AG04450 (cell line): Measurements from ENCODE around the gene FAM120AOS. TPM values are rescaled to one million over a fixed set of nuclear protein-coding genes. Genes with fewer than 3 reads are reported as not detected.

Experiments used
- CTCF ChIA-PET: fragments of 300-600, 350-600 bp; formaldehyde crosslinking; extraction: SDS; loops from one replicate; lab custom pipeline; 2022; ENCODE audit warnings: antibody characterized with exemption, inconsistent platforms; lab: Charles Lee
- POLR2A ChIA-PET: fragments of 350-600 bp; formaldehyde crosslinking; extraction: SDS; loops from one replicate; lab custom pipeline; 2021; ENCODE audit warnings: antibody characterized with exemption, inconsistent platforms; lab: Yijun Ruan, JAX
- DNase-seq: peaks from one replicate; pipeline ENCODE4 v3.0.0-alpha.2; 2011; ENCODE audit warnings: low read depth, low spot score
- H3K27ac ChIP-seq: one replicate; pipeline ENCODE4 v1.5.1; 2012; ENCODE audit warnings: low read depth, low read length, control low read depth
- H3K27me3 ChIP-seq: one replicate; pipeline ENCODE4 v1.6.0; 2012; ENCODE audit warnings: low read length; ENCODE audit not compliant: control insufficient read depth, insufficient read depth
- H3K4me3 ChIP-seq: 2 replicates; pipeline ENCODE4 v1.5.1; 2011; ENCODE audit warnings: mild to moderate bottlenecking, low read depth, low read length, control low read depth
- H3K9me3 ChIP-seq: 2 replicates; pipeline ENCODE4 v1.5.1; 2012; ENCODE audit warnings: low read length; ENCODE audit not compliant: control insufficient read depth, insufficient read depth
- polyA plus RNA-seq: library from polyadenylated mRNA; depleted of rRNA; stranded (reverse); fragments of >200 nt; gene quantifications from 2 replicates; pipeline ENCODE4 v1.2.3, GENCODE V29; 2011
- TF ChIP-seq, protein P1 (sequence below): IDR thresholded peaks from 2 replicates; pipeline ENCODE4 v1.5.1; 2011; ENCODE audit warnings: low read depth, low read length, control low read depth, inconsistent platforms

Gene FAM120AOS
- polyA plus RNA-seq, 1 experiment, result 42.9 TPM

DNA sequence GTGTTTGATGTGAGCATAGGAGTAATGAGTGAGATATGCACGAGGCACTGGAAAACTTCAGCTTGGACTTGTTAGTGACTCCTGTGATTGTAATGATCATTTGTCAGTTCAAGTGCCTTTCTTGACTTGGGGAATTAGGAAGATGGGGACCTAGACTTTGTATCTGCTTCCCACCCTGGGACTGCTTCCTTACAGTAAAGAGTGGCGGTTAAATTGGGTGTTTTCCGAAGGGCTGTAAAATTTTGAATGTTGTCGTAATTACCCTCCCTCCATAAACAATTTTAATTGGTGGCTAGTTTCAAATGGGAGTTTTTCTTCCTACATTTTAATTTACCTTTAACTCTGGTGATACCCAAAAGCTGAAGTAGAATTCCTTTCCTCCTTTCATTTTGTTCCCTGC is 23.5 kb upstream of the FAM120AOS start:
- no peak for DNase-seq
- Histone ChIP-seq H3K27me3 (no peaks in the 10 kb centered on the region), H3K4me3 (no peak overlapping the region), H3K27ac (no peak overlapping the region), H3K9me3 (no peaks in the 10 kb centered on the region)
- TF ChIP-seq, protein P1, sequence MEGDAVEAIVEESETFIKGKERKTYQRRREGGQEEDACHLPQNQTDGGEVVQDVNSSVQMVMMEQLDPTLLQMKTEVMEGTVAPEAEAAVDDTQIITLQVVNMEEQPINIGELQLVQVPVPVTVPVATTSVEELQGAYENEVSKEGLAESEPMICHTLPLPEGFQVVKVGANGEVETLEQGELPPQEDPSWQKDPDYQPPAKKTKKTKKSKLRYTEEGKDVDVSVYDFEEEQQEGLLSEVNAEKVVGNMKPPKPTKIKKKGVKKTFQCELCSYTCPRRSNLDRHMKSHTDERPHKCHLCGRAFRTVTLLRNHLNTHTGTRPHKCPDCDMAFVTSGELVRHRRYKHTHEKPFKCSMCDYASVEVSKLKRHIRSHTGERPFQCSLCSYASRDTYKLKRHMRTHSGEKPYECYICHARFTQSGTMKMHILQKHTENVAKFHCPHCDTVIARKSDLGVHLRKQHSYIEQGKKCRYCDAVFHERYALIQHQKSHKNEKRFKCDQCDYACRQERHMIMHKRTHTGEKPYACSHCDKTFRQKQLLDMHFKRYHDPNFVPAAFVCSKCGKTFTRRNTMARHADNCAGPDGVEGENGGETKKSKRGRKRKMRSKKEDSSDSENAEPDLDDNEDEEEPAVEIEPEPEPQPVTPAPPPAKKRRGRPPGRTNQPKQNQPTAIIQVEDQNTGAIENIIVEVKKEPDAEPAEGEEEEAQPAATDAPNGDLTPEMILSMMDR, result no peak
- CTCF ChIA-PET, result interaction anchor here (1.5 to 2.0 kb wide), 2 partner anchors 13 to 89 kb away, joined by 3 to 13 read pairs; no protein-coding TSS in a partner anchor
- POLR2A ChIA-PET, result no interaction called here

DNA sequence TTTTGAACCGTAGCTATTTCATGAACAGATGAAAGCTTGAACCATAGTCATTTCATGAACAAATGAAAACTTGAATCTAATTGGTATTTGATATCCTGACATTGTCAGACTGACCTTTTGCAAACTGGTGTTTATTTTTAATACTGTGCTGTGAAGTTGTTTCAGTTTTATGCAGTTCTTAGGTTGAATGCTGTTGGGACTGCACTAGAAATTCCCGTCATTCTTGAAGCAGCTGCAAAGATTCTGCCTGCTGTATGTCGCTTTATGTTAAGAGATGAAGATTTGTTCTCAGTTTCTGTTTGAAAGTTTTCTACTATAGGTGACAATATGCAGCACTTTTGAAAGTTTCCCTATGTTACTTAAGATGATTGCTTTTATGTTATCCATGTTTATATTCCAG is 22.5 kb upstream of the FAM120AOS start:
- Histone ChIP-seq H3K9me3 (no peaks in the 10 kb centered on the region), H3K27ac (no peak overlapping the region), H3K4me3 (no peak overlapping the region), H3K27me3 (no peaks in the 10 kb centered on the region)
- TF ChIP-seq, protein P1, result no peak
- no peak for DNase-seq
- ChIA-PET CTCF (interaction anchor here (0.9 to 1.4 kb wide), 2 partner anchors 12 to 90 kb away, joined by 4 to 6 read pairs; no protein-coding TSS in a partner anchor), POLR2A (interaction anchor here (1.2 kb wide), 1 partner anchor 22 kb away, joined by 3 read pairs; the partner anchor contains the start of gene FAM120AOS)

DNA sequence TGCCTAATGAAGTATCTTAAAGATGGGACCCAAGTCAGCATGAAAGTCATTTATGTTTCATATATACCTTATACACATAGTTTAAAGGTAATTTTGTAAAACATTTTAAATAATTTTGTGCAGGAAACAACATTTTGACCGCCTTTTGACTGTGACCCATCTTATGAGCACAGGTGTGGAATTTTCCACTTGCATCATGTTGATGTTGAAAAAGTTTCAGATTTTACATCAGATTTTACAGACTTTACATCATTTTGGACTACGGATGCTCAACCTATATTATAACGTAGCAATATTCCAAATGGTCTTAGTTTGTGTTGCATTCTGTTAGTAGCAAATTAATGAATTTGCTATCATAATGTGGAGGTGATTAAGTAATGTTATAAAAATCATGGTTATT is 21.7 kb upstream of the FAM120AOS start:
- H3K27me3 ChIP-seq, result no peaks in the 10 kb centered on the region
- TF ChIP-seq, protein P1, result no peak
- H3K9me3 ChIP-seq, result no peaks in the 10 kb centered on the region
- ChIA-PET CTCF (interaction anchor here (0.9 to 1.4 kb wide), 2 partner anchors 11 to 91 kb away, joined by 4 to 6 read pairs; no protein-coding TSS in a partner anchor), POLR2A (interaction anchor here (1.2 kb wide), 1 partner anchor 22 kb away, joined by 3 read pairs; the partner anchor contains the start of gene FAM120AOS)
- no peak overlapping the region for H3K4me3 ChIP-seq
- DNase-seq, result no peak
- H3K27ac ChIP-seq, result no peak overlapping the region

DNA sequence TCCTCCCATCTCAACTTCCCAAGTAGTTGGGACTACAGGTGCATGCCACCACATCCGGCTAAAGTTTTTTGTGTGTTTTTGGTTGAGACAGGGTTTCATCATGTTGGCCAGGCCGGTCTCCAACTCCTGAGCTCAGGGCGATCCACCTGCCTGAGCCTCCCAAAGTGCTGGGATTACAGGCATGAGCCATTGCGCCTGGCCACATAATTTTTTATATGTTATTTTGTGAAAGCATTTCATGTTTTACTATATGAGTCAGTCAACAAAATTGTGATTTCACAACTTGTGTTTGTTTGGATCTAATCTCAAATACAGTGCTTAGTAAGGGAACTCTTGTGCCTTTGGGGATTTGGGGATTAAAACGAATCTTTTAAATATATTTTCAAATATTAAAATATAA is 20.0 kb upstream of the FAM120AOS start:
- ChIA-PET CTCF (interaction anchor here (0.6 to 1.4 kb wide), 3 partner anchors 93 to 1738 kb away, joined by 4 to 9 read pairs (median 6); no protein-coding TSS in a partner anchor), POLR2A (no interaction called here)
- no peaks in the 10 kb centered on the region for H3K9me3 ChIP-seq
- no peak for DNase-seq
- no peak overlapping the region for H3K4me3 ChIP-seq
- no peak overlapping the region for H3K27ac ChIP-seq
- H3K27me3 ChIP-seq, result no peaks in the 10 kb centered on the region
- TF ChIP-seq, protein P1, result no peak

DNA sequence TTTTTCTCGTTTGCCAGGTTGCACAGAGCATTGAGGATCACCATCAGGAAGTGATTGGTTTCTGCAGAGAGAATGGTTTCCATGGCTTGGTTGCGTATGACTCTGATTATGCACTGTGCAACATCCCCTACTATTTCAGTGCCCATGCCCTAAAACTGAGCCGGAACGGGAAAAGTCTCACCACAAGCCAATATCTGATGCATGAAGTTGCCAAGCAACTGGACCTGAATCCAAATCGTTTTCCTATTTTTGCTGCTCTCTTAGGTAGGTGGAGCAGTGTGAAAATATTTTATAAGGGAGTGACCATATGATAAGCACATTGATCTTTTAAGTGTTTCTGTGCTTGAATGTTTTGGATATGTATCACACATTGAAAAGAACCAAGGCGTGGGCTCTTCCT is 17.7 kb upstream of the FAM120AOS start:
- ChIA-PET CTCF (interaction anchor here (1.7 kb wide), 1 partner anchor 95 kb away, joined by 9 read pairs; no protein-coding TSS in a partner anchor), POLR2A (no interaction called here)
- Histone ChIP-seq H3K27ac (no peak overlapping the region), H3K9me3 (no peaks in the 10 kb centered on the region), H3K27me3 (no peaks in the 10 kb centered on the region), H3K4me3 (no peak overlapping the region)
- TF ChIP-seq, protein P1, result no peak
- no peak for DNase-seq
